Stimulated activated CD4-positive, alpha-beta T cell treated with anti-CD3 and anti-CD28 coated beads, Interleukin-1b, Interleukin-23, amount 100 ng/mL, for 1 hour (primary cell): ENCODE results near the gene SREK1IP1.
"Not testable (repeated sequence)": the region's sequence is repeated elsewhere in the genome, so short reads cannot be mapped to it uniquely, and the experiment has no call there.

Experiments used
- DNase-seq, 2 donors: peaks; one replicate each; pipeline ENCODE4 v3.0.0-alpha.2; 2020; ENCODE audit warnings: low read depth in 2 of 2

The SREK1IP1 gene

DNA sequence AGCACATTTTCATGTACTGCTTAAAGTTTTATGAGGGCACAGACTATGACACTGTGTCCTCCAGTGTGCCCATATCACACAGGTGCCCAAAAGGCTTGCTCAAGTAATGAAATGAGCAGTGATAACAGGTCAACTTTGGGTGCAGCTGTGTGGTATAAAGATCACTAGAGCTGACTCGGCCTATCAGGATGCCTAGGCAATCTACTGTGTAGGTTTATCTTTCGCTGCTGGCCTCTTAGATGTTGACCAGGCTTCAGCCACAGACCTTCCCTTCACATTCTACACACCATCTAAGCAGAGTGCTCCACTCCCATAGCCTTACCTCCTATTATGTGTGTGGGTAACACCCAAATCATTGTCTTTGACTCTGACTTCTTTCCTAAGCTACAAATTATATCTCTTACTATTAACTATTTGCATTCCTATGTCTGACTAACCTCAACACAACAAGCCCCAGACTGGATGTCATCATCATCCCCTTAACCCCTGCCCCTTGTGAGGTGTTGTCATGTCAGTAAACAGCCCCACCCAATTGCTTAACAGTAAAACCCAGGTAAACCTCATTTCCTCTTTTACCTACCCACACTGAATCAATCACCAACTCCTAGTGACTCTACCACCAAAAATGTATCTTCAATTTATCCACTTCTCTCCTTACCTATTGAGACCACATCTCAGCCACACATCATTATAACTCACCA lies 2.5 kb downstream of the SREK1IP1 start:
- DNase-seq: no peak

DNA sequence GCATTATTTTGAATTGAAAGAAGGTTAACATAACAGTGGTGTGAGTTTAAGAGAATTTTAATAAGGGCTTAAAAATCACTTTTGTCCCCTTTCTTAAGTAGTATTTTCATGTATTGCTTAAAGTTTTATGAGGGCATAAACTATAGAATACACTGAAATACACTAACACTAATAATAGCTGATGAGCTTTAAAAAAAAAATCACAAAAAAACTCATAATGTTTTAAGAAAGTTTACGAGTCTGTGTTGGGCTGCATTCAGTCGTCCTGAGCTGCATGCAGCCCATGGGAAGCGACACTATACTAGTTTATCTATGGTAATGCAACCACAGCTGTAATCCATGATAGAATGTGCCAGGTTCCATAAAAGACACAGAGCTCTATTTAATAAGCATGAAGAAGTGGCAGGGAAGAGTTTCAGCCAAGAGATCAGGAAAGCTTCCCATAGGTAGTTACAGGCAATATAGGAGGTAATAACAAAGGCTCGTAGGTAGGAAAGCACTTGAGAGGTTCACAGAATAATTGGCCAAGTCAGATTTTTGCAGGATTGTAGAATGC lies 4.5 kb downstream of the SREK1IP1 start:
- no peak for DNase-seq

DNA sequence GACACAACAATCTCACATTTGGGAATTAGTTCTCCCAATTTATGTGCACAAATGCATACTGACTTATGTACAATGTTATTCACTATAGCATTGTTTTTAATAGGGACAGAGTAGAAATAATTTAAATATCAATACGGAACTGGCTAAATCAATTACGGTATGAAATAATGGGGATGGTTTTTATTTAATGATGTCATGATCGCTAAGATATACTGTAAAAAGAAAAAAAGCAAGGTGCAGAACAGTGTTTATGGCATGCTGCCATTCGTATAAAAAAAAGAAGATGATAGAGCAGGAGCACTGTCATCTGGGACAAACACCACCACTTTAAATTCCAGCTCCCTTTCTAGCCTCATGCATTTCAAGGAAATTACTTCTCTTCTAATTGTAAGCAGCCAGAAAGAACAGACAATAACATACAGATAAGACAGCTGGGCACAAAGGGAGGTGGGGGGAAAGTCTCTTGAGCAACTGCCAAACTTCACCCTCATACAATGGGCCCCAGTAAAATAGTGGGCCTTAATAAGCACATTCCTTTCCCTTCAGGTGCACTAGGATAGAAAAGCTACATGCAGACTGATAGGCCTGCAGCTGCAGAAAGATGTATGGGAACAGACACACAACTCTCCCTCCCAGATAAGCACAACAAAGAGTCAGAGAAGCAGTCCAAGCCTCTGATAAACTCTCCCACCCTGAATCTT lies 8.4 kb downstream of the SREK1IP1 start:
- no peak for DNase-seq

GRCh38 chr5:64758901-64759300 lies 9.6 kb downstream of the SREK1IP1 start:
- no peak for DNase-seq

DNA sequence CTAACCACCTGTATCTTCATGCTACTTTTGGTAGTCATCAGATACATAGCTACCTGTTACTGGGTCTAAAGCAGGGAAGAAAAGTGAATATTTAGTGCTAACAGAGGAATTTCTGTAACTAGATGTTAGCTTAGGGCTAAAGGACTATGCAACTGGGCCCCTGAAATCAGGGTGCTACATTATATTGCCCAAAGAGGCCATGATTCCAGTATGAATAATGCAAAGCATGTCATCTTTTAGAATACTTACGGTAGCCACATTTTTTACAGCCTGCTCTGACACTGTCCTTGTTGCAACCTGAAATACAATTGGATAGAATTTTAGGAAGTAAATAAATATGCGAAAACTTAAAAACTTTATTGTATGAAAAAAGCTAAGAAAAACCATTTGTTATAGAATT lies 14.4 kb downstream of the SREK1IP1 start:
- no peak for DNase-seq

DNA sequence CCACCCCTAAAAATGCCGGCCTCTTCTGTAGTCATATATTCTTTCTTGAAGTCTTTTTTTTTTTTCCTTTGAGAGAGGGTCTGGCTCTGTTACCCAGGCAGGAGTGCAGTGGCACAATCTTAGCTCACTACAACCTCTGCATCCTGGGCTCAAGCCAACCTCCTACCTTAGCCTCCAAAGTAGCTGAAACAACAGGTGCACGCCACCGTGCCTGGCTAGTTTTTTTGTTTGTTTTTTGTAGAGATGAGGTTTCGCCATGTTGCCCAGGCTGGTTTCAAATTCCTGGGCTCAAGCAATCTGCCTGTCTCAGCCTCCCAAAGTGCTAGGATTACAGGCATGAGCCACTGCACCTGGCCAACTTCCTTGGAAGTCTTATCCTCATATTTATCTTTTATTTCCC lies 19.1 kb downstream of the SREK1IP1 start:
- DNase-seq: no peak

GRCh38 chr5:64746446-64746845 lies 22.0 kb downstream of the SREK1IP1 start:
- DNase-seq: no peak

GRCh38 chr5:64744914-64745313 lies 23.6 kb downstream of the SREK1IP1 start:
- no peak for DNase-seq

- DNase-seq: no peak
Measured at GRCh38 chr5:64742821-64743220, 25.7 kb downstream of the SREK1IP1 start.

GRCh38 chr5:64742411-64742810 lies 26.1 kb downstream of the SREK1IP1 start:
- no peak for DNase-seq

DNA sequence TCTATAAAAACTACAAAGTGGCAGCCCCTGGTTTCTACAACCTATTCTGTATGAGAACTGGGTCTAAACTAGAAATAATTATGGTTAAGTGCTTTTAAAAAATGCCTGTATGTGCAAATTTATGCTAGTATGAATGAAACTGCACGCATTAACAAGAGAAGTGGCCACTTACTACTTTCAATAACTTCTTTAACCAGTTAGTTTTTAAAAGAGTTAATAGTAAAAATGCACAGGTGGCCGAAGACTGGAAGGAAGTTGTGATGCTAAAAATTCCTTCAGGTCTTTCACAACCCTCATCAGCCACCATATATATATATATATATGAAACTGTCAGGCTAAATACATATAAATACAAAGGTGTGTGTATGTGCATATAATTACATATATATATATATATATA lies 41.3 kb downstream of the SREK1IP1 start:
- DNase-seq: no peak

- DNase-seq: no peak
Measured at GRCh38 chr5:64722588-64722987, 45.9 kb downstream of the SREK1IP1 start.

- not testable (repeated sequence) for DNase-seq
Measured at GRCh38 chr5:64714495-64714894, 54.0 kb downstream of the SREK1IP1 start.

- no peak for DNase-seq
Measured at GRCh38 chr5:64707191-64707590, 61.3 kb downstream of the SREK1IP1 start.

GRCh38 chr5:64706074-64706473 lies 62.4 kb downstream of the SREK1IP1 start:
- not testable (repeated sequence) for DNase-seq

DNA sequence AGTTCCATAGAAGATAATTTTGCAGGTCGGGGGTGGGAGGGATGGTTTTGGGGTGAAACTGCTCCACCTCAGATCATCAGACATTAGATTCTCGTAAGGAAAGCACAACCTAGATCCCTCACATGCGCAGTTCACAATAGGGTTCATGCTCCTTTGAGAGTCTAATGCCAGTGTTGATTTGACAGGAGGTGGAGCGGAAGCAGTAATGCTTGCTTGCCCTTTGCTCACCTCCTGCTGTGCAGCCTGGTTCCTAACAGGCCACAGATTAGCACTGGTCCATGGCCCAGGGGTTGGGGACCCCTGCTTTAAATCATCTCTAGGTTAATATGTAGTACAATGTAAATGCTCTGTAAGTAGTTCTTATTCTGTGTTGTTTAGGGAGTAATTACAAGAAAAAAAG lies 67.7 kb downstream of the SREK1IP1 start:
- DNase-seq: no peak

GRCh38 chr5:64696414-64696813 lies 72.1 kb downstream of the SREK1IP1 start:
- not testable (repeated sequence) for DNase-seq

- no peak for DNase-seq
Measured at GRCh38 chr5:64693636-64694035, 74.9 kb downstream of the SREK1IP1 start.

GRCh38 chr5:64691291-64691690 lies 77.2 kb downstream of the SREK1IP1 start:
- no peak for DNase-seq

GRCh38 chr5:64690417-64691151 lies 77.9 kb downstream of the SREK1IP1 start, which contains the start of gene SHISAL2B:
Gene SHISAL2B, plus strand, starts transcription at chr5:64690503. Its CDS starts 121 bp downstream, at chr5:64690624.
- DNase-seq: no peak

- DNase-seq: no peak
Measured at GRCh38 chr5:64690104-64690416, 78.4 kb downstream of the SREK1IP1 start.

GRCh38 chr5:64688965-64689364 lies 79.5 kb downstream of the SREK1IP1 start:
- DNase-seq: no peak

- DNase-seq: no peak
Measured at GRCh38 chr5:64688391-64688790, 80.1 kb downstream of the SREK1IP1 start.
